ENCODE measurements around the gene CARNS1.
A peak's percentile ranks its signal among the peaks of the same experiment; 100 is the strongest.
"Not testable (repeated sequence)": the region's sequence is repeated elsewhere in the genome, so short reads cannot be mapped to it uniquely, and the experiment has no call there.

Gene CARNS1

DNA sequence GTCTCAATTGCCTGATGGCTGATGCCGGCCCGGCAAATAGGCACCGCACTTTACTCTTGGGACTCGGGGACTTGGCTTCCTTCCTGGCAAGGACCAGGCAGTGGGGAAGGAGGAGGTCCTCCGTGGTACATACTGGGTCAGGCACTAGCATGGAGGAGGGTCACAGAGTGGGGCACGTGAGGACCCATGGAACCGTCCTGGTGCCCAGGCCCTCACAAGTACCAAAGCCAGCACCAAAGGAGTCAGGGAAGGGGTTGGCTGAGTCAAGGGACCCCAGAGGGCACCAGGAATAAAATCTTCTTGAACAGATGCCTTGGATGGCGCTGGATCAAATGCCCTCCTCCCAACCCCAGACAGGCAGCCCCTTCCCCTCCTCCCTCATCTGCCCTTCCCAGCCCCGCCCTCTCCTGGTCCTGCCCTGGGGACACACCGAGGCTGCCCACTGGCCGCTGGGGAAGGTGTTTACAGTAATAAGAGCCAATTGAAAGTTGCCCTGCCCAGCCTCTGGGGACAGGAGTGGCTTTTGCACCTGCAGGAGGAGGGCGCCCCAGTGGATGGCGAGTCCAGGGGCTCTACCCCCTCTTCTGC lies 5.6 kb upstream of the CARNS1 start:
- no peak for DNase-seq (ENCODE audit: low read depth)

DNA sequence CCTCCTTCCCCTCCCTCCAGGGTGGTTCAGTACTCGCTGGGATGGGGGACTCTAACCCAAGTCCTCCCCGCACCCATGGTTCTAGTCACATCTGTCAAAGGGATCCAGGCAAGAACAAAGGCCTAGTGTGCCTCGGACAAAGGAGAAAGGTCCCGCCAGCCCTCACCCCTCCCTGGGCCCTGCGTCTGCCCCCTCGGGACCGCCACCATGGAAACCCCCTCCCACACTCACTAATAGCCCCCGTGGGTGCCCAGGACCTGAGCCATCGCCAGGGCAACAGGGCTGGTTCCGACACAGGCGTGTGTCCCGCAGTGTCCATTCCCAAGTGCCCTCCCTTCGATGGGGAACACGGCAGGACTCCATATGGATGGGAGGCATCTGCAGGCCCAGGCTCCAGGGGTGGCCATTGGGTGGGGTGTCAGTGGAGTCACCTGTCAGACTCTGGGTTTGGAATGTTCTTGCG lies 5.1 kb upstream of the CARNS1 start:
- no peak for DNase-seq (ENCODE audit: low read depth)

DNA sequence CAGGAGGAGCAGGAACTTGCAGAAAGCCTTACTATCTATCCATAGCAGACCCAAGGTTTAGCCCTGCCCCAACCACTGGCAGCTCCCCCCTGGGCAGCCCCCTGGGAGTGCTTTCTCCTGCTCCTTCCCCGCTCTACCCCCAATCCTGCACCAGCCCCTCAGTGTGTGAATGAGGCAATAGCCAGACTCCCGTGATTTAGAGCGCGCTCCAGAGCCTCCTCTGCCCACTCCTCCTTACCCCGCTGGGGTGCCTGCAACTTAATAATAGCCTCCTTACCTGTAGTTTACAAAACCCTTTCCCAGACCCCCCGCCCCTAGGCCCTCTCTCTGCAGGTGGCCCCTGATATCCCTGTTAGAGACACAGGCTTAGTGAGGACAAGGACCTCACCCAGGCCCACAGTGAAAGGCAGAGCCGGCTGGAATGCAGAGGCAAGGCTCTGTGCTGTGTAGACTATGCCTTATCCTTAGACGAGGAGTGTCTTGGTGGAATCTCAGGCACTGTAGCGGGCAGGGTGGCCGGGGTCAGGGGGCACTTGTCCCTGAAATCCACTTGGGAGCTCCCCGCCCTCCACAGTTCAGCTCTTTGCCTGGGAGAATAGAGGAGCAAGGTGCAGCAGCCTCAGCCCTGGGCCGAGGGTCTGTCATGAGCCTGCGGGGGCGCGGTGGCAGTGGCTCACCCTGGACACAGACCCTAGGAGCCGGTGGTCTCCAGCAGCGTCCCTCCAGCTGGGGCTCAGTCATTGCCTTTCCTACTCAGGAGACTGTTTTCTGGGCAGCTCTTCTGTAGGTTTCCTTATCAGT lies 4.3 kb upstream of the CARNS1 start:
- no peak for DNase-seq (ENCODE audit: low read depth)

DNA sequence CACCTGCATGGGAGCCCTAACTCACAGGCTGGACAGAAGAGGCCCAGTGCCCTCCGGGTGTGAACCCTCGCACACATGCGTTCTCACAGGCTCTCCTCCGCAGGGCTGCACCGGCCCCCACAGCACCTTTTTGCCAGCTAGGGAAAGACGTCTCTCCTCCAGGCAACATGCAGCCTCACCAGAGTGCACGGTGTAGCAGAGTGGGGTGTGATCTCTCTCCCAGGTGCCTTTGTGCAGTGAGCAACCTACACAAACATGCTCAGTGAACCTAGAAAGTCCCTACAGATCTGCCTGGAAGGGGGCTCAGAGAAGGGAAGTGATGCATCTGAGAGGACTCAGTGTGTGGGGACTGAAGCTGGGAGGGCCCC lies 3.7 kb upstream of the CARNS1 start:
- no peak for DNase-seq (ENCODE audit: low read depth)

DNA sequence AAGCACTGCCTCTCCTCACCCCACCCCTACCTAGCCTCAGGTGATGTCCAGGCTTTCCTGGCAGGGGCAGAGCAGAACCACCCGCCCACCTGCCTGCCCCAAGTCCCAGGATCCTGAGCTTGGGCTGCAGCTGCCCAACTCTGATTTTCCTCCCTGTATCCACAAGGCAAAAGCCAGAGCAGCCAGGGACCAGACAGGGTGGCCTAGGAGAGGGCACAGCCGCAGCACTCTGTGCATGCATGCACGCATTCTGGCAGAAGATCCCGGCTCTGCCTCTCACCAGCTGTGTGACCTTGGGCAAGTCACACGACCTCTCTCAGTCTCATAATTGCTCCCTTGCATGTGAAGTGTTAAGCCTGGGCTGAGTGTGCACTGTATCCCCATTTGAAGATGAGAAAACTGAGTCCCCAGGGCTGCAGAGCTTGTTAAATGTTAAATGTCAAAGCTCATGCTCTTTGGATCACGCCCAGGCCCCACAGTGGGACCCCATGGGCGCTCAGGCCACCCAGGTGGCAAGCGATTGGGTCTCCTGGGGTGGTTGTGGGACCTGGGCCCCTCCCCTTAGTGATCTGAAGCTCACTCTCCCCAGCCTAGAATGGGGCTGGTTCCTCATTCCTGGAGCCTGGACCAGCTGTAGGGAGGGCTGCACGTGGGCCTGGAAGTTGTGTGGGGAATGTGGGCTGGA lies 2.8 kb upstream of the CARNS1 start:
- no peak for DNase-seq (ENCODE audit: low read depth)

DNA sequence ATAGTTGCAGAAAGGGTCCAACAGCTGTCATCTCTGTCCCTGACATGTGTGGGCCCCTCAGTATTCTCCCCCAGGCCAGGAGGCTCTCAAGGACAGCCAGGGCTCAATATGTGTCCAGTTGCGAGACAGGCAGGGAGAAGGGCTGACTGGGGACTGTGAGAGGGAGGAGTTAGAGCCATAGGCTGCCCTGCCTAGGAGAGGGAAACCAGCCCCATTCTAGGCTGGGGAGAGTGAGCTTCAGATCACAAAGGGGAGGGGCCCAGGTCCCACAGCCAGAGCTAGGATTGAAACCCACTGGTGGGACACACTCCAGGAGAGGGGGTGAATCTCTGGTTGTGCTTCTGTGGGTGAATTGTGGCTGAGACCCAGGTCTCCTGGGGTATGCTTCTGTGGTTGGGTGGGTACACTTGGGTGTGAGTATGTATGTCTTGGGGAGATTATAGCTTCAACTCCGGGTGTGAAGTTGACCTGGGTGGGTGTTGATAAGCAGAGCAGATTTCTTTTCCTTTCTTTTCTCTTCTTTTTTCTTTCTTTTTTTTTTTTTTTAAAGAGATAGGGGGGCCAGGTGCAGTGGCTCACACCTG lies 2.1 kb upstream of the CARNS1 start:
- DNase-seq (ENCODE audit: low read depth), result no peak

DNA sequence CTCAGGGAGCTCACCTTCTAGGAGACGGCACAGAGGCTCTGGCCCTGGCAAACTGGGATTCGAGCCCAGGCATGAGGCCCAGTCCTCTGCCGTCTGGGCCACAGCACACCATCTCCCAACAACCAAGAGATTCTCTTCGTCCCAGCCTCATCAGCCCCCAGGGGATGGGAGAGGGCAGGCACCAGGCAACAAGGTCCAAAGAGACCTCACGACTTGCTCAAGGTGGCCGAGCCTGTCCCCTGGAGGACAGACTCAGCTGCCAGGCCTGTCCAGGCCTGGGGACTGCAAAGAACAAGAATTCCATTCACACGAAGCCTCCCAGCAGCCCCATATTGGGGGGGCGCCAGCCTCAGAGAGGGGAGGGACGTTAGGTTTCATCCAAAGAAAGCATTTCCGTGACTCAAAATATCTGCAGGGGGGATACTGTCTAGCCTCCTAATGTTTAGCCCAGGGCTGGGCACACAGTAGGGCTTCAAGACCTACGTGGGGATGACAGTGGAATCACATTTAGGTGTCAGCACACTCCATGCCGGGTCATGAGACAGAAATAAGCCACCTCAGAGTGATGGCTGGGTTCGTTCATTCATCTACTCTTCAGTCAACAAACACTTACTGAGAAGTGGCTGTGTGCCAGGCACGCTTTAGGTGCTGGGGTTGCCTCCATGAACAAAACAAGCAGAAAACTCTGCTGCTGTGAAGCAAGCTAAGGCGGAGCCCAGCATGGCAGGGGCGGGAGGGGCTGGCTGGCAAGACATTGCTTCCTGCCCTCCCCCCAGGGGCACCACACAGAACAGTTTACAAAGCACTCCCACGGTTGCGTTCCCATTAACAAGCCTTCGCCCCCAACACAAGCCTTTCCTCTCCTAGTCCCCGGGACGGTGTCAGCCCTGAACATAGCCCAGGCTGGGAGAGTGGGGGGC lies 1.2 kb downstream of the CARNS1 start:
- DNase-seq (ENCODE audit: low read depth), result no peak

DNA sequence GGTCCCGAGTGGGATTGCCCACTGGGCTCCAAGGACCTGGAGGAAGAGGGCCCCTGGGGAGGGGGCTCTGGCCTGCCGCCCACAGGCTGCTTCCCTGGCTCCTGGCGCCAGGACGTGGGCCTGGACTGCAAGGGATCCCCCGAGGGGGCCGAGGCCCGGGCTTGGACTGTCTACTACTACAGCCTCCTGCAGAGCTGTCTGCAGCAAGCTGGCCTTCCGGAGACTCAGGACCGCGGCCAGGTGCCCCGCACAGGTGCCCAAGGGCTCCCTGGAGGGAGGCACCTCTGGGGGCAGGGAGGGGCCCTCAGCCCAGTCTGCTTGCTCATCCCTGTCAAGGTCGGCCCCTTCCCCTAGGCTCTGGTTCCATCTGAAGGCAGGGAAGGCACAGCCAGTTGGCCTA lies 1.9 kb downstream of the CARNS1 start:
- DNase-seq (ENCODE audit: low read depth), result no peak

DNA sequence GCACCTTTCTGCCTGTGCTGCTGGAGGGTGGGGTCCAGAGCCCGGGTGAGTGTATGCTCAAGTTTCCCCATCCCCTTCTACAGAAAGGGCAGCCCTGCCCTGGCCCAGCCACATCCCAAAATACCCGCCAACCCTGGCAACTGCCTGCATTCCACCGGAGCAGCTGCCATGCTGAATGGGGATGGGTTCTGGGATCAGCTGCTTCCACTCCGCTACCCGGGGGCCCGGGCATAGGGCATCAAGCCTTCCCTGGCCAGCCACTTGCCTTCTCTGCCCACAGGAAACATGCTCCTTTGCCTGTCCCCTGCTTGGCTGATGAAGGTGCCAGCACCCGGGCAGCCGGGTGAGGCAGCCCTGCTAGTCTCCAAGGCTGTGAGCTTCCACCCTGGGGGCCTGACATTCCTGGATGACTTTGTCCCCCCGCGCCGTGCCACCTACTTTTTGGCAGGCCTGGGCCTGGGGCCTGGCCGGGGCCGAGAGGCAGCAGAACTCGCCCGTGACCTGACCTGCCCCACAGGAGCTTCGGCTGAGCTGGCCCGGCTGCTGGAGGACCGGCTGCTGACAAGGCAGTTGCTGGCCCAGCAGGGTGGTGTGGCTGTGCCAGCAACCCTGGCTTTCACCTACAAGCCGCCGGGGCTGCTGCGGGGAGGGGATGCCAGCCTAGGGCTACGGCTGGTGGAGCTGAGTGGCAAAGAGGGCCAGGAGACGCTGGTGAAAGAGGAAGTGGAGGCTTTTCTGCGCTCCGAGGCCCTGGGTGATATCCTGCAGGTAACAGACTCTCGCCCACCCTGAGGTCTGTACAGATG lies 3.2 kb downstream of the CARNS1 start:
- DNase-seq (ENCODE audit: low read depth), result no peak

DNA sequence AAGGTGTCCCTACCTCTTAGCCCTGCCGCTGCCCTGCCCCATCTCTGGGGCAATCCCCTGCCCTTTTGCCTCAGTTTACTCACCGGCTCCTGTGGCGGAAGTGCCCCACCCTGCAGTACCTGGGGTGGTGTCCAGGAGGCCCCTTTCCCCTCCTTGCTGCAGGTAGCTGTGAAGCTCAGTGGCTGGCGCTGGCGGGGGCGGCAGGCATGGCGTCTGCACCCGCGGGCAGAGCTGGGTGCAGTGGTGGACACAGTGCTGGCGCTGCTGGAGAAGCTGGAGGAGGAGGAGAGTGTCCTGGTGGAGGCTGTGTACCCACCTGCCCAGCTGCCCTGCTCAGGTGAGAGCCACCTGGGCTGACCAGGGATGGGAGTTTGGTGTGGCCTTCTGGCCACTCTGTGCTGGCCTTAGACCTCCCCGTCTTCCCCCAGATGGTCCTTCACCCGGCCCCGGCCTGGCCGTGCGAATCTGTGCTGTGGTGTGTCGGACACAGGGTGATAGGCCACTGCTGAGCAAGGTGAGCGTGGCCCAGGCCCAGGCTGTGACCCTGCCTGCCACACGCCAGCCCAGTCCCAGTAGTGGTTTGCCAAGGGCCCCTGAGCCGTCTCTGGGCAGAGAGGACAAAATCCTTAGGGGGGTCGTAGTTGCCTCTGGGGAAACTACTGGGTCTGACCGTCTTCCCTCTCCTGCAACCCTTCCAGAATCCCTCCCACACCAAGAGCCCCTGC lies 4.0 kb downstream of the CARNS1 start:
- no peak for DNase-seq (ENCODE audit: low read depth)

DNA sequence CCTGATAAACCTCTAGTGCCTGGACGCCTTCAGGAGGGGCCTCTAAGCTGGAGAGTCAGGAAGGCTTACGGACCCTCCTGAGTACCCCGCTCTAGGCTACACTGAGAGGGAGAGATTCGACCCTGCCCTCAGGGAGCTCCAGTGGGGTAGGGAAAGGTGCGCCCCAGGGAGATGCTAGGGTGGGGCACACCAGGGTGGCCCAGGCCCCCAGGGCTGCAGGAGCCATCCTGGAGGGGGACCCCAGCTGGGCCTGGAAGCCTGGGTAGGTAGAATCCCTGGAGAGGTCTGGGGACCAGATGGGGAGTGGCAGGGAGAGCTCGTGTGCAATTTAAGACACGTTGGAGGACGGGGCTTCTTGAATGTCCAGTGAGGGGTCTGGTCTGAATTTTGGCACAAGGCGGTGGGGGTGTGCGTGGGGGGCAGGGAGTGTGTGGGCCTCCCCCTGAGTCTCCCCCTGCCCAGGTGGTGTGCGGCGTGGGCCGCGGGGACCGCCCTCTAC lies 4.7 kb downstream of the CARNS1 start:
- DNase-seq (ENCODE audit: low read depth), result no peak

DNA sequence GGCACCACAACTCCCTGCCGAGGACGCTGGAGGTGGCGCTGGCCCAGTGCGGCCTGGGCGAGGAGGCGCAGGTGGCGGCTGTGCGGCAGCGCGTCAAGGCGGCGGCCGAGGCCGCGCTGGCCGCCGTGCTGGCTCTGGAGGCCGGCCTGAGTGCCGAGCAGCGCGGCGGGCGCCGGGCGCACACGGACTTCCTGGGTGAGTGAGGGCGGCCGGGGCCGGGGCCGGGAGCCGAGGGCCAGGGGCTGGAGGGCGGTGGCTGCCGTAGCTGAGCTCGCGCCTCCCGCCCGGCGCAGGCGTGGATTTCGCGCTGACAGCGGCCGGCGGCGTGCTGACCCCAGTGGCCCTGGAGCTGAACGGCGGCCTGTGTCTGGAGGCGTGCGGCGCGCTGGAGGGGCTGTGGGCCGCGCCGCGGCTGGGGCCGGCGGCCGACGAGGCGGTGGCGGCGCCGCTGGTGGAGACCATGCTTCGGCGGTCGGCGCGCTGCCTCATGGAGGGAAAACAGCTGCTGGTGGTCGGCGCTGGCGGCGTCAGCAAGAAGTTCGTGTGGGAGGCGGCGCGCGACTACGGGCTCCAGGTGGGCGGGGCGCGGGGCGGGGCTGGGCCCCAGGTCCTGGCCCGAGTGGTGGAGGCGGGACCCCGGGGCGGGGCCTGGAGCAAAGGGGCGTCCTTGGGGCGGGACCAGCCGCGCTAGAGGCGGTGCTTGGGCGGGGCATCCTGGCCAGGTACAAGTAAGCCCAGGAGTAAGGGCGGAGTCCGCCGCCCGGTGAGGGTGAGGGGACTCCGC lies 5.4 kb downstream of the CARNS1 start:
- DNase-seq (ENCODE audit: low read depth), result peak; percentile 97

DNA sequence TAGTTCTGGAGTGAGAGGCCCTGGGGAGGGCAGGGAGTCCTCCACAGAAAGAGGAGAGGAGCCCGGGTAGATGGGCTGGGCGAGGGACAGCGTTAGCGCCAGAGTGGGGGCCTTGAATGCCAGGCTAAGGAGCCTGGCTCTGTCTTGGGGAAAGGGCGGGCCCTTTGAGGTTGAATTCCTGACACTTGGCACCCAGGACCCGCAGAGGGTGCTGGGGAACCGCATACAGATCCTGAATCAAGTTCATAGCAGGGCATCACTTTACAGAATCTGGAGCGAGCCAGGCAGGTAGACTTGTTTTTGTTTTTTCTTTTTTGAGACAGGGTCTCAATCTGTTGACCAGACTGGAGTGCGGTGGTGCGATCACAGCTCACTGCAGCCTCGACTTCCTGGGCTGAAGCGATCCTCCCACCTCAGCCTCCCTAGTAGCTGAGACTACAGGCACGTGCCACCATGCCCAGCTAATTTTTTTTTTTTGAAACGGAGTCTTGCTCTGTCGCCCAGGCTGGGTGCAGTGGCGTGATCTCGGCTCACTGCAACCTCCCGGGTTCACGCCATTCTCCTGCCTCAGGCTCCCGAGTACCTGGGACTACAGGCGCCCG lies 6.1 kb downstream of the CARNS1 start:
- DNase-seq (ENCODE audit: low read depth), result no peak

DNA sequence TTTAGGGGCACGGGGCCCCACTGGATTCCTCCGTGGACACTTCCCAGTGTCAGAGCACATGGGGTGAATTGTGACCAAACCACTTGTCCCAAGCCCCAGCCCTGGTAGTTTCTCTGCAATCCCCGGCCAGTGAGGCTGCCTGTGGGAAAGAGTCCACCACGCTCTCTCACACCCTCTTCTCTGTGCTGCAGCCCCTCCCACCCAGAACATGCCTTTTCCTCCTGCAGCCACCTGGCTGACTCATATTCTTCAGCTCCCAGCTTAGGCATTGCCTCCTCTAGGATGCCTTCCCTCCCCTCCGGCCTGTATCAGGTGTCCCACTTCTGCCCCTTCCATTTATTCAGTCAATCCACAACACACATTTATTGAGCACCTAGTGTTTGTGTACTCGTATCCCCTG lies 7.4 kb downstream of the CARNS1 start:
- no peak for DNase-seq (ENCODE audit: low read depth)

DNA sequence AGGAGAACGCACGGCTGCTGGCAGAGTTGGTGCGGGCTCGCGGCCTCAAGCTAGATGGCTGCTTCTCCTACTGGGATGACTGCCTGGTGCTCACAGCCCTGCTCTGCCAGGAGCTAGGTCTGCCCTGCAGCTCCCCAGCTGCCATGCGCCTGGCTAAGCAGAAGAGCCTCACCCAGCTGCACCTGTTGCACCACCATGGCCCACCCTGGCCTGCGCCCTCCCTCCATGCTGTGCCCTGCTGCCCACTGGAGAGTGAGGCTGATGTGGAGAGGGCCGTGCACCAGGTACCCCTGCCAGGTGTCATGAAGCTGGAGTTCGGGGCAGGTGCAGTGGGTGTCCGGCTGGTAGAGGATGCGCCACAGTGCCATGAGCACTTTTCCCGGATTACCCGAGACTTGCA lies 8.0 kb downstream of the CARNS1 start:
- DNase-seq (ENCODE audit: low read depth), result no peak

DNA sequence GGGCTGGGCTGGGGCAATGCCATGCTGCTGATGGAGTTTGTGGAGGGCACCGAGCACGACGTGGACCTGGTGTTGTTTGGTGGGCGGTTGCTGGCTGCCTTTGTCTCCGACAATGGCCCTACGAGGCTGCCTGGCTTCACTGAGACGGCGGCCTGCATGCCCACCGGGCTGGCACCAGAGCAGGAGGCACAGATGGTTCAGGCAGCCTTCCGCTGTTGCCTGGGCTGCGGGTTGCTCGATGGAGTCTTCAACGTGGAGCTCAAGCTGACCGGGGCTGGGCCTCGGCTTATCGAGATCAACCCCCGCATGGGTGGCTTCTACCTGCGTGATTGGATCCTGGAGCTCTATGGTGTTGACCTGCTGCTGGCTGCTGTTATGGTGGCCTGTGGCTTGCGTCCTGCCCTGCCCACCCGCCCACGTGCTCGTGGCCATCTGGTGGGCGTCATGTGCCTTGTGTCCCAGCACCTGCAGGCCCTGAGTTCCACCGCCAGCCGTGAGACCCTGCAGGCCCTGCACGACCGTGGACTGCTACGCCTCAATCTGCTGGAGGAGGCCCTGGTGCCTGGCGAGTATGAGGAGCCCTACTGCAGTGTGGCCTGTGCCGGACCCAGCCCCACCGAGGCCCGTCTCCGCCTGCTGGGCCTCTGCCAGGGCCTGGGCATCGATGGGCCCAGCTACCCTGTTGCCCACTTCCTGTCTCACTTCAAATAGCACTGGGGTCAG lies 8.6 kb downstream of the CARNS1 start:
- no peak for DNase-seq (ENCODE audit: low read depth)

DNA sequence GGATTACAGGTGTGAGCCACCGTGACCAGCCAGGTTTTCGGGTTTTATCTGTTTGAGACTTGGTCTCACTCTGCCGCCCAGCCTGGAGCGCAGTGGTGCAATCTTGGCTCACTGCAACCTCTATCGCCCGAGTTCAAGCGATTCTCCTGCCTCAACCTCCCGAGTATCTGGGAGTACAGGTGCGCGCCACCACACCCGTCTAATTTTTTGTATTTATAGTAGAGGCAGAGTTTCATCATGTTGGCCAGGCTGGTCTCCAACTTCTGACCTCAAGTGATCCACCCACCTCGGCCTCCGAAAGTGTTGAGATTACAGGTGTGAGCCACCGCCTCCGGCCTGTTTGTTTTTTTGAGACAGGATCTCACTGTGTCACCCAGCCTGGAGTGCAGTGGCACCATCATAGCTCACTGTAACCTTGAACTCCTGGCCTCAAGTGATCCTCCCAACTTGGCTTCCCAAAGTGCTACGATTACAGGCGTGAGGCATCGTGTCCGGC lies 11.9 kb downstream of the CARNS1 start:
- not testable (repeated sequence) for DNase-seq (ENCODE audit: low read depth)

All from stimulated activated CD8-positive, alpha-beta memory T cell treated with anti-CD3 and anti-CD28 coated beads, Interleukin-4, amount 100 ng/mL, for 24 hours (primary cell).